ENCODE results near the gene THAP5. TPM values are rescaled to one million over a fixed set of nuclear protein-coding genes. Genes with fewer than 3 reads are reported as not detected.

The THAP5 gene
- total RNA-seq, 1 donor from 2014 or later, result 10.4 TPM

GRCh38 chr7:108528183-108528712, 41.3 kb downstream of the THAP5 start:
- ATAC-seq, result peak; percentile 33

GRCh38 chr7:108526768-108527017, 42.8 kb downstream of the THAP5 start:
- ATAC-seq, result no peak

GRCh38 chr7:108525985-108526767, 43.3 kb downstream of the THAP5 start, which contains the start of gene PNPLA8:
Gene PNPLA8, minus strand, starts transcription at chr7:108526135. Its CDS starts 10,644 bp downstream, at chr7:108515491.
- ATAC-seq, result peak; percentile 96

DNA sequence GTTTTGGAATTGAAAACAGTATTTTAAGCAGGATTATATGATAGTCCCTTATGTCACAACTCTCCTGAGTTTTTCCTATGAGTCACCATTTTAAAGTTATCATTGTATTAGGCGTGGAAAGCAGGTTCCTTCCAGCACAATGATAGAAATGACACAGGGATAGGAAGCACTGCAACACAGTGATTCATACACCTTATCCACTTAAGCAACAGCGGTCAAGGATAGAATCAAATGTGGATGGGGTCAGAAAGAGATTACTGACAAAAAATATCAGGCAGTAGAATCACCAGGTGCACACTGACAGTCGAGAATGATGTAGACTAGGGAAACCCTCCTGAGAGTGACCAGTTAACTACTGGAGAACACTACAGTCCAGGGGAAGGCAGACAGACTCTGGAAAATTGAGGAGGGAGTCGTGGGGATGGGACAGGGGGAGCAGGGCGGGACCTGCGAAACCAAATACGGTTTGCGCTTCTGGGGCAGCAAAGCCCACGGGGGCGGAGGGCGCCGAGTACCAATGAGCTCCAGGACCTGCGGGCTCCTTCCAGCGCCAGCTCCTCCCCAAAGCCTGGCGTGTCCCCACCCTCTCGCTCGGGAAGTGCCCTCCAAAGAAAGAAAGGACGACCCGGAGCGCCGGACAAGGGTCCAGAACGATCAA, 44.0 kb downstream of the THAP5 start:
- peak; percentile 75 for ATAC-seq

GRCh38 chr7:108522780-108523179, 46.7 kb downstream of the THAP5 start:
- ATAC-seq, result no peak

- no peak for ATAC-seq
Observed at GRCh38 chr7:108517951-108518350, 51.6 kb downstream of the THAP5 start.

DNA sequence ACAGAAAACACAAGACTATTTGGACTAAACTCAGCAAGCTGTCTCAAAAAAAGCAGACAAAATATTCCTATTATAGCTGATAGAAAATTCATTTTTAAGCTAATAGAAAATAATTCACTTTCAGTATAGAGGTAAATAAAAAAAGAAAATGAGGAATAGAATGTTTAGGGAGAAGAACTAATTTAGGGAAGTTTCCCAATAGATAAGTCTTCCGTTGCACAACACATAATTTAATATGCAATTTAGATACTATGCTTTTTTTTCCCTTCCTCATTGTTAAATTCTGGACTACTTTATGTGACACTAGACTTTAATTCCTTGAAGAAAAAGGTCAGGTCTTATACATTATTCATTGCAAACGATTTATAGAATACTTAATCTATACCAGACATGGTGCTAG, 53.9 kb downstream of the THAP5 start:
- ATAC-seq, result no peak

- no peak for ATAC-seq
Observed at GRCh38 chr7:108515013-108515412, 54.5 kb downstream of the THAP5 start.

Other genes starting within 250 kb of the THAP5 start
- 10.9 TPM for gene NRCAM, start 113.3 kb downstream of the THAP5 start, total RNA-seq
- 19.7 TPM for gene PNPLA8, start 43.6 kb downstream of the THAP5 start, total RNA-seq
- 4.9 TPM for gene DNAJB9, start 168 bp upstream of the THAP5 start, total RNA-seq